HG03280 (cell line): Measurements from ENCODE around the gene ADAM30.
"Not testable (repeated sequence)": the region's sequence is repeated elsewhere in the genome, so short reads cannot be mapped to it uniquely, and the experiment has no call there.

ENCODE experiments used
- ATAC-seq: cut with Tn5 transposase; IDR thresholded peaks from one replicate; pipeline ENCODE4 v1.9.1; 2021; ENCODE audit warnings: mild to moderate bottlenecking, moderate library complexity; ENCODE audit not compliant: unreplicated experiment

Gene ADAM30

DNA sequence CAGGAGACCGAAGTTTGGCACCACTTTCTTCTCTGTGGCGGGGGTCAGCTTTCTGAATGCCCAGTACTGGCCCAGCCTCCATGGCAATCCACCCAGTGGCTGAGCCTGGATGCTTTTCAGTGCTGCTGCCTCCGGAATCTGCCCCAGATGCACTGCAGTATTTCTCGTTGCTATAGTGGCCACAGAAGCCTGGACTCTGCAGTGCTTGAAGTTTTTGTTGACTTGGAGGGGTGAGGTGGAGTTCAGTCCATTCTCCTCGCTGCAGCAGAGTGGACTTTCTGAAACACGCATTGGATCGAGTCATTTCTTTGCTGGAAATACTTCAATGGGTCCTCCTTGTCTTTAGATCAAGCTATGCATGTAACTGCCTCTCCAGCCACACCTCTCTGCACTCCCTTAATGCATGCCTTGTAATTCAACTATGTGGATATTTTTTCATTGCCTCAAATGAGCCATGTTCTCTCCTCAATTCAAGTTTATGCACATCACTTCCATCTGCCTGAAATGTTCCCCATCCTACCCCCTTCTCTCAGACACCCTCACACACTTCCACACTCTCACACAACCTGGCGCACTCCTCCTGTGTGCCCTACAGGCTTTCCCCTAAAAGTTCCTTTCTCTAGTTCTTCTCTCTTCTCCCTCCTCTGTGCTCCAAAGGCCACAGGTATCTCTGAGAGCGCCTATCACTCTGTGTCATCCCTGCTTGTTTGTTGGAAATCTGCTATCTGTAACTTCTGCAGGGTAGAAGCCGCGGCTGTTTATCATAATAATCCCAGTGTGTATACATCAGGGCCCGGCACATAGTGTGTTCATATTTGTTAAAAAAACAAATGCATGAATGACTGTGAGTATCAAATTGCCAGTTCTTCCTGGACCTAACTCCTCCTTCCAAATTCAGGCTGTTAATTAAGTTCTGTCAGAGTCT lies 16.5 kb downstream of the ADAM30 start:
- no peak for ATAC-seq

DNA sequence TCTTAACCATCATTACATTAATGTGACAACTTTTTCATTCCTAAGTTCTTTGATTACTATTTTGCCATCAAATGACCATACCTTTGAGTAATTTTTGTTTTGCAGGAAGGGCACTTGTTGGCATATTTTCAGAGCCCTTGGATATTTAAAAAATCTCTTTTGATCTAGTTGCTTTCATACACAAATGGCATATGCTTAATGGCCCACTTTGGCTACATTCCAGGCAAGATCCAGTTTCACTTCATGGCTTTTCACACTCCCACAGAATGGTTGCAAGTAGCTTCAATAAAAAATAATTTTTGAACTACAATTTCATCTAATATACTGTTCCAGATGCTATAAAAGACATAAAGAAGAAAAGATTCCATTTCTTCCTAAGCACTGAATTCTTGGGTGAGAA lies 18.1 kb downstream of the ADAM30 start:
- no peak for ATAC-seq

DNA sequence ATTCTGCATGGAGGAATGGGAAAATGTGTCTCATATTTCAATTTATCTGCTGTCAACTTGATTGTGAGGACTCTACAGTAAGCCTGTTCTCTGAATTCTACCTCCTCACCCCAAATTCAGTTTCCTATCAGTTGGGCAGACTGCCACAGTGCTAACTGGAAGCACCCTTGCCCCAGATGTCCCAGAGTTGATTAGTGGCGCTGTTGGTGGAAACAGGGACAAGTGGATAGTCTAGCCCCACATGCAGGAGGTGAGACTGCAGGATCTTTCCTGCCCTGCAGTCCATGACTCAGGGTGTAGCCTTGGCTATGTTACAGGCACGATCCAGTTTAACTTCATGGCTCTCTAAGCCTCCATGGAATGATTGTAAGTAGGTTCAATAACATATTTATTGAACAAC lies 22.1 kb downstream of the ADAM30 start:
- ATAC-seq: no peak

DNA sequence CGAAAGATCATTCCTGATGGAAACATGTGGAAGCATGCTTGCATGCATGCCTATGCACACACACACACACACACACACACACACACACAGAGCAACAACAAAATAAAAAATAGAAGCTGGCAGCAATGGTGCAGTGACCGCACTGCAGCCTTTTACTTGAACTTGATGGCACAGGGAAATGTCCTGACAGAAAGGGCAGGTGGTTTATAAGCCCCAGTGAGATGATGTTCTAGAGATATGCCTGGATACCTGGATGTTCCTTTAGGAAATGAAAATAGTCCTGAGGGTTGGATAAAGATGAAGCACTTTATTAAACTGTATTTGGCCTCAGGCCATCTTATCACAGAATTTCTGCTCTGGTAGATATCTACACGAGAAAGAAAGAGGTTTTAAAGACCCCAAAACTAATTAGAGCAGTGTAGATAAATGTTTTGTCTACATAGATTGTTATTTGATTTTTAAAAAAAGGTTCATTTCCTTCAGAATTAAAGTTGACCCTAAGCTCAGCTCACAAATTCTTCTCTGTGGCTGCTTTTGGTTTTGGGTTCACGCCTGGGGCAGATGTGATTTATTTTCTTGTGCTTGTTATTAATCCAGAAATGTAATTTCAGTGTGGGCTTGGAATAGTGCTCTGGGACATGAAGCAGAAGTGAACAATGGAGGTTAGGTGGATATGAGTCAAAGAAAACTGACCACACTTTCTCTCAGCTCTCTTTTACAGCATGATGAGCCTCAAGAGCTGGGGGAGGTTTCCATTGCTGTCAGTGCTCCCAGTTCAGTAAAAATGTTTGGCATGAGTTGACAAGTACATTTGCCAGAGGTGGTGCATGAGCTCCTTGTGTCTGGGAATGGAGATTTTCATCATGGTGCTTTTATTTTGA lies 22.9 kb downstream of the ADAM30 start:
- no peak for ATAC-seq

DNA sequence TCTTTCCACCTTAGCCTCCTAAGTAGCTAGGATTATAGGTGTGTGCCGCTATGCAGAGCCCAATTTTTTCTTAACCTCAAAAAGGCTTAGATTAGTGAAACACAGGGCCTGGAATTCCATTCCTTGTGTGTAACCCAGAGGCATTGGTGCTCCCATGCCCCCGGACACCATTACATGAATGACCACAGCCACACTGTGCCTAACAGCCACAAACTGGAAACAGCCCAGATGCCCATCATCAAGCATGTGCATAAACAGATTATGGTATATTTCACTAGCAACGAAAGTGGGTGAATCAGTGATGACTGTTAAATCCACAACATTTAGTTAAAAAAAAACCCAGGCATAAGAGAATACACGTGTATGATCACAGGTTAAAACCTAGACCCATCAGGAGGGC lies 24.4 kb downstream of the ADAM30 start:
- ATAC-seq: no peak

DNA sequence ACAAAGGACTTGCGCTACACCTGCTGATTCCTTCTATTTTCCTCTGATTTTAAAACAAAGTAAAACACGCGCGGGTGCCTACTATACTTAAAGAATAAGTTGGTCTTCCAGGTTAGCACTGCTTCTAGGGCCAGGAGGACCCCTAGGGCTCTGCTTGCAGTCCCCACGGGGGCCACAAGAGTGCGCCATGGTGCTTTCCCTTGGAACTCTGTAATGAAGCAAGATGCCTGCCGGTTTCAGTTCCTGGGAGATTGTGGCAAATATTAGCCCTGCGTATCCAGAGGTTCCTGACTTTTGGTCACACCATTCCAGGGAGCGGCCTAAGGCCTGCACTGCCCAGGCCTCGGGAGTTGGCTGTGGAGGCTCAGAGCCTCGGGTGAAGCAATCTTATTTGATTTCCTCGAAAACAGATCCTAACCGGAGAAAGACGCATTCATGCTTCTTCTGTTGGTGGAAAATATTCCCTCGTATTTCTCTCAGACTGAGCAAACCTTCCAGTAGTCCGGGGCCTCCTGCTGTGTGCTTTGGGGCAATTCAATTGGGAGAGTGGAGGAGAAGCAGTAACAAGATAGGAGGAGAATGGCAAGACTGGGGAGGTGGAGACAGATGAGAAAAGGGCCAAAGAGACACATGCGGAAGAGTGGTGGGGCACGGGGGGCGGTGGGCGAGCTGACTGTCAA lies 25.3 kb downstream of the ADAM30 start:
- no peak for ATAC-seq

DNA sequence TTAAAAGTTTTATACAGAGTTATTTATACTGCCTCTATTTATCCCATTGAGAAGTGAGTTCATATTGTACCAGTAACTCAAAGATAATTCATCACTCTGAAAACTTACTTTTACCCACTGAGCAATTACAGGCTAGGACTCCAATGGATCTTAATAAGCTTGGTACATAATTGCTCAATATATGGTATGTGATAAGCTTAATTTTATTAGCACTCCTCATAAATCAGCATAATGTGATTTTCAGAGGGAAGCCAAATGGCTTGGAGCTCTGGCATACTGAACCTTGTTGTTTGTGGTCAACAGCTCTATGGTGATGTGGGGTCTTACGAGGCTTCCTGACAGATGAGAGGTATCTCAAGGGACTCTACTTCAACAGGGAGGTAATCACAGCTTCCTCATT lies 26.3 kb downstream of the ADAM30 start:
- ATAC-seq: no peak

DNA sequence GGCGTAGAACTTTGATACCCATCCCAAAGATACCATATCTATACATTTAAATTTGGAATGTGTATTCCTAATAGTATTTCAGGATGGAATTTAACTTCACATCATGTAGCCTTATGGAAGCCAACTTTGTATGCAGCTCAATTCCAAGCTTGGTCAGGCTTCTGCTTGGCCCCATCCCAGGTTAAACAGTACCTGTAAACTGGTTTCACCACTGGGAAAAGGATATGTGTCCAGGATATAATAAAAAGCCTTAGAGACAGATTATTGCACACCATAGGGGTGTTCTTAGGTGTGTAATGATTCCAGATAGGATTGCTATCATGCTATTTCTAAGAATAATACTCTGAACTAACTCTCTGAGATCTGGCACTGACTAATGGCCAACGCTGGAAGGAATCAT lies 28.1 kb downstream of the ADAM30 start:
- ATAC-seq: no peak

DNA sequence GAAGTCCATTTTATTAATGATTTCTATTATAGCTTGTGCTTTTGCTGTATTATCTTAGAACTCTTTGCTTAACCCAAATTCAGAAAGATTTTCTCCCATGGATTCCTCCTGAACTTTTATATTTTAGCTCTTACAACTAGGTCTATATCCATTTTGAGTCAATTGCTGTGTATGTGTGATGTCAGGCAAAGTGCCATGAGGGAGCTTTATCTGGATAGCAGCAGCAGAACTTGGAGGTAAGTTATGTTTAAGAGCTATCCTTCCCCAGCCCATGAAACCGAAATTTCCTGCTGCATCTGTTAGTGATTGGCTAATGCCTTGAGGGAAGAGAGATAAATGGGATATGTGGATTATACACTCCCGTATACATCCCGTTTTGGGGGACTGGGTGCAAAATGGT lies 29.9 kb downstream of the ADAM30 start:
- ATAC-seq: no peak

DNA sequence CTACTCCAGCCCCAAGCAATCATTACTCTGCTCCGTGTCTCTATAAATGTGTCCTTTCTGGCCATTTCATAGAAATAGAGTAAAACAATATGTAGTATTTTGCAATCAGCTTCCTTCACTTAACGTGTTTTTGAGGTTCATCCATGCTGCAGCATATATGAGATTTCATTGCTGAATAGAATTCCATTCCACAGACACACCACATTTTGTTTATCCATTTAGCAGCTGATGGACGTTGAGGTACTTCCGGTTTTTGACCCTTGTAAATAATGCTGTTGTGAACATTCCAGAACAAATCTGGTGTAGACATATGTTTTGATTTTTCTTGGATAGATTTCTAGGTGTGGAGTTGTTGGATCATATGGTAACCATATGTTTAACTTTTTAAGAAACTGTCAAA lies 30.7 kb downstream of the ADAM30 start:
- no peak for ATAC-seq

DNA sequence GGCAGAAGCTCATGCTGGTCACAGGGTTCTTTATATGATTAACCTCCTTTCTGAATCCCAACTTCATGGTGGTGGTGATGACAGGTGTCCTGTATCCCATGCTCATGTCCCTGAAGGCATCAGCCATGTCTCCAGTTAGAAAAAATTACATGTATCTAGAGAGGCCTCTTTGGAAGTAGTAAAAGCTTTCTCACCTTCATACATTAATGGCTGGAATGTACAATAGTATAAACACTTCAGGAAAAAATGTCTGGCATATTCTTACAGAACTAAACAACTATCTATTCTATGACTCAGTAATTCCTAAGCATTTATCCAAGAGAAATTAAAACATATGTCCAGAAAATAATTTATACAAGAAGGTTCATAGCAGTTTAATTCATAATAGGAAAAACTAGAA lies 34.0 kb downstream of the ADAM30 start:
- no peak for ATAC-seq

DNA sequence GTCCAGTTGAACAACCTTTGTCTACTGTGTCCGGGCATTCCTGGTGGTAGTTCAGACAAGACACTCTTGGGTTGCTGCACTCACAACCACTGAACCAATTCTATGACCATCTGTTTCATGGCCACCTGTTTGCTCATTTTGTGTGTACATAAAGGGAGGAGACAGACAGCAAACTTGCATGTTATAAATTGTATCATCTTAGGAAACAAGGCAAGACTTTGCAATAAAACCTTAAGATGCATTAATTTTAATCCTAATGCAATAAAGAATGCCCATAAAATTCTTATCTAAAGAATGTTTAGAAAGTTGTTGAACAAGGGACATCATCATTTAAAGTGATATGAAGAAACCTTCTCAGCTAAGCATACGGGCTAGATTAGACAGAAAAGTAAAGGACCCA lies 34.8 kb downstream of the ADAM30 start:
- ATAC-seq: no peak

DNA sequence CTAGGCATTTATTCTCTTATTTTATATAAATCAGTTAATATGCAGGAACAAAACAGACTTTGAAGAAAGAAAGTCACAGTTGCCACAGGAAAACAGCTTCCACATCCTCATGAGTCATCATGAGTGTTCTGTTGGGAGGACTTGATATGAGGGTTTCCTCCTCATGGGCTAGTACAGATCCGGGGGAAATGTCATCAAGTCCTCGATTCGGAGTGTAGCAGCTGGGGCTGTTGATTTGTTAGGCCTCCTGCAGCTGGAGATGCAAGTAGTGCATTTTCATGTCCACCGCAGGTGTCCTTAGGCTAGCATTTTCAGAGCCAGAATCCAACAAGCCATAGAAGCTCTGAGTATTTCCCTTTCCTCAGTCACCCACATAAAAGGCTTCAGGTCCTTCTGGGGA lies 36.7 kb downstream of the ADAM30 start:
- no peak for ATAC-seq

DNA sequence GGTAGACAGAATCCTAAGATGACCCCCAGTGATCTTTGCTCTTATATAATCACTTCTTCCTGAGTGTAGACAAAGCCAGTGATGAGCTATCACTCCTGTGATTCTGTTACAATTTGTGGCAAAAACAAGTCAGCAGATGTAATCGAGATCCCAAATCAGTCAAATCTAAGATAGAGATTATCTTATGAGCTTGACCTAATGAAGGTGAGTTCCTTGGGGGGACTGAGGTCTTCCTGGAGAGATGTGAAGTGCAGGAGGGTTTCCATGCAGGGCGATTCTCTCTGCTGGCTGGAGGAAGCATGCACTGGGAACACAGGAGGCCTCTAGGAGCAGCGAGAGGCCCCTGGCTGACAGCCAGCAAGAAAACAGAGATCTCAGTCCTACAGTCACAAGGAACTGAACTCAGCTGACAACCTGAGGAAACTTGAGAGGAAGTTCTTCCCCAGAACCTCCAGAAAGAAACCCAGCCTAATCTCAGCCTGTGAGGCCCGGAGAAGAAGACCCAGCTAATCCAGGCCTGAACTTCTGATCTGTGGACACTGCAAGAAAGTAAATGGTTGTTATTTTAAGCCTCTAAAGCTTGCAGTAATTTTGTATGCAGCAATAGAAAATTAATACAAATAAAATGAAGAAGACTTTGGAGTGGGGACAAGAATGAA lies 37.6 kb downstream of the ADAM30 start:
- not testable (repeated sequence) for ATAC-seq

DNA sequence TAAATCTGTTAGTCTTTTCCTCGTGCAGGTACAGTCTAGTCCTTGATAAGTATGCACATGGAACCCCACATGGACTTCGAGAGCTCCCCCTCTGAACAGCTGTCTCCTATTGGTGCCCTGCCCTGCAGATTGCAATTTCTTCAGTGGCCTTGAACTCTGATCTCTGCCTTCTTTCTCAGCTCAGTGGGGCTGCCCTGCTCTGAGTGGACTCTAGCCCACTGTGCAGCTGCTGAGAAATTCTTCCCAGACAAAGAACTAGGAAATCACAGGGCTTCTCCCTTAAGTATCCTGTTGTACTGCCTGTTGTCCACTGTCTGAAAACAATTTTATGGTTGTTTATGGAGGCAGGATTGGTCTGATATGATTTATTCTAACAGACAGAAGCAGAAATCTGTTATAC lies 38.2 kb downstream of the ADAM30 start:
- no peak for ATAC-seq

DNA sequence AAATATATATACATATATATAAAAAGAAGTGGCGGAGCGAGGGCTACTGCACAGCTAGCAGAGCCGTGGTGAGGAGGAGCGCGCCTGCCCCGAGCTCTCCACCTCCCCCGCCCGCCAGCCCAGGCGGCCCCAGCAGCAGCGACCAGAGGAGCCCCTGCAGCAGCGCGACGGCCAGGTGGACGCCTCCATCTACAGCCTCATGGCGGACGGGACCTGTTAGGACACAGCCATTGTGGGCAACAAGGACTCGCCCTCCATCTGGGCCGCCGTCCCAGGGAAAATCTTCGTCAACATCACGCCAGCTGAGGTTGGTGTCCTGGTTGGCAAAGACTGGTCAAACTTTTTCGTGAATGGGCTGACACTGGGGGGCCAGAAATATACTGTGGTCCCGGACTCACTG lies 43.2 kb downstream of the ADAM30 start:
- ATAC-seq: no peak

DNA sequence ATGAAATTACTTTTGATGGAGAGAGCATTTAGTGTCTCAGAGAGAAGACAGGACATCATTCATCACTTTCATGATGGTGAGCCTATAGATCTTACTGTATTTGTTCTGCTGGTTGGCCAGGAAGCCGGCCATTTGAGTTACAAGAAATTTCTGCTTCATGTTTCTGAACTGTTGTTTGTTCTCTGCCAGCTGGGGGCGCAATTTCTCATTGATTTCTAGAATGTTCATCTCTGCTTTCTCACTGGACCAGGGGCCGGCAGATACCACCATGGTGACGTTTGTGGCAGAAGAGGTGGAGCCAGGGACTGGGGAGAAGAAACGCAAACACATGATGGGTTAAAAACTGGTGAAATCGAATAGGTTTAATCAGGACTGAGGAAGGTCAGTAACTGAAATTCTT lies 52.1 kb downstream of the ADAM30 start:
- ATAC-seq: not testable (repeated sequence)
